ENCODE results near the gene SDCCAG8.
A peak's percentile ranks its signal among the peaks of the same experiment; 100 is the strongest.
"Not testable (repeated sequence)": the region's sequence is repeated elsewhere in the genome, so short reads cannot be mapped to it uniquely, and the experiment has no call there.

SDCCAG8 gene

DNA sequence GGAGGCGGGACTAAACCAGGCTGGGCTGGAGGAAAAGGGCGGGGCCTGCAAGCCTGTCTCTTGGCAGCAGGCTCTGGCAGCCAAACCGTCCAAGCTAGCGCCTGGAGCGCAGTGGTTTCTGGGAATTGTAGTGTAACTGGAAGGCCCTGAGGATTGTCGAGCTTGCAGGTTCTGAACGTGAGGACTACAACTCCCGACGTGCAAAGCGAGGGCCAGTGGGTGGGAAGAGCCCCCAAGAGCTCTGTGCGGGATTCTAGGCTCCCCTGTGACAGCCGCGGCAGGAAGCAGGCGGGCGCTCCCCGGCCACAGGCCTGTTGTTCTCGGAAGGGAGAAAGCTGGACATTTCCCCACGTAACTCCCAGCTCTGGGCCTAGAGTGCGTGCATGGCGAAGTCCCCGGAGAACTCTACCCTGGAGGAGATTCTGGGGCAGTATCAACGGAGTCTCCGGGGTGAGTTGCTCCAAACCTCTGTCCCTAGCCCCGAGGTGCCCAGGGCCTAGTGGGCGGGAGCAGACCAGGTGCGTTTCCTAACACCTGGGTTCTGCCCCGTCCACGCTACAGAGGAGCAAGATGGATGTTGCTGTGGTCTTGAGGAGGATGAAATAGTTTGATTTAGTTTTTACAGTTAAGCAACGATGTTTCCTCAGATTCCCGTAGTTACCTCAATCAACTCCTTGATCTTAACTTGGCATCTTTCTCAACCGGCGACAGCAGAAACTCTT lies at the start of gene SDCCAG8:
Gene SDCCAG8, plus strand, starts transcription at position 251 of the 722 bp plus-strand sequence. Its CDS starts 133 bp downstream, at position 384.
- peak; percentile 100 for DNase-seq (ENCODE audit: low read depth)

DNA sequence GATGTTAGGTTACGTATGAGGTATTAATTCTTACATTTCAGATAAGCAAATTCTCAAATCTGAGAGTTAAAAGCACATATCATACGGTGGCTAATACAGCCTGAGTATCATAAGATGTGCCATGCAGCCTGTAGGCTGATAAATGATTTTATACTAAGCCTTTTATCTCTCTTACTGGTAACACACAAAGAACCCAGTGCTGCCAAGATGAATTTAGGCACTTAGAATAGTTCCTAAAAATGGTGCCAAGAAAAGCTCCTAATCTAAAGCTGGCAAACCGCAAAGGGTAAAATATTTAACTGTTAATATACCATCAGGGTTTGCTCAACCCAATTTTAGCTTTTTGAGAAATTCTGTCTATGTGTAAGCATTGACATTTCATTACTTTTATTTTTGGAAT lies 43.9 kb upstream of the SDCCAG8 start:
- DNase-seq (ENCODE audit: low read depth): not testable (repeated sequence)

DNA sequence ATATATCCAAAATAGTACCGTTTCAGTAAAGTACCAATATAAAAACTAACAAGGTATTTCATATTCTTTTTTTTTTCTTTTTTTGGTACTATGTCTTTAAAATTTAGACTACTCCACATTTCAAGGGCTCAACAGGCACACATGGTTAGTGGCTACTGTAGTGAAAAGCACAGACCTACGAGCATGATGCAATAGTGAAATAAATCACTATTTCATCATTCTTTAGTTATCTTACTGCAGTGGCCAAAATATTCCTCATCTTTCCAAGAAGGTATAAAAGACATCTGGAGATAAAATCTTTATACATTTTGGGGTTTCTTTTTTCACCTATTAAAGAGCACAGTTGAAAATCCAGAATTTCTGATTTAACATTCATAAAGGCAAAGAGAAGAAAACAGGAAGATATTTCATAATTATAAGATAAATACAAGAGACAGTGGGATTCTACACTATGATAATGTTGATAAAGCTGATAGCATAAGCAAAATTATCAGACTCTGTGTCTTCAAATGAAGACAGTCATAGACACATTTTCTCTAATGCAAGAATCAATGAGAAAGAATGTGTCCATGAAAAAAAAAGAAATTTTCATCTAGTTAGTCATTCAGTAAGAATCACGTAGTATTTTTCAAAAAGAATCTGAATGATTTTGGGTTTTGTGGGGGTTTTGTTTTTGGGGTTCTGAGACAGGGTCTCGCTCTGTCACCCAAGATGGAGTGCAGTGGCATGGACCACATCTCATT lies 42.6 kb upstream of the SDCCAG8 start:
- DNase-seq (ENCODE audit: low read depth): no peak

DNA sequence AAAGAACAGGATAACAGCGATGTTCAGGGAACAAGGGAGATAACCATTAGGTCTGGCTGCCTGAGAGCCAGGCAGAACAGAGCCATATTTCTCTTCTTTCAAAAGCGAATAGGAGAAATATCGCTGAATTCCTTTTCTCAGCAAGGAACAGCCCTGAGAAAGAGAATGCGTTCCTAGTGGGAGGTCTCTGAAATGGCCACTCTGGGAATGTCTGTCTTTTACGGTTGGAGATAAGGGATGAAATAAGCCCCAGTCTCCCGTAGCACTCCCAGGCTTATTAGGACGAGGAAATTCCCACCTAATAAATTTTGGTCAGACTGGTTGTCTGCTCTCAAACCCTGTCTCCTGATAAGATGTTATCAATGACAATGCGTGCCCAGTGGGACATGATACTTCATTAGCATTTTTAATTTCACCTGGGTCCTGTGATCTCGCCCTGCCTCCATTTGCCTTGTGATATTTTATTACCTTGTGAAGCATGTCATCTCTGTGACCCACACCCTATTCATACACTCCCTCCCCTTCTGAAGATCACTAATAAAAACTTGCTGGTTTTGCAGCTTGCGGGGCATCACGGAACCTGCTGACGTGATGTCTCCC lies 40.5 kb upstream of the SDCCAG8 start:
- not testable (repeated sequence) for DNase-seq (ENCODE audit: low read depth)

DNA sequence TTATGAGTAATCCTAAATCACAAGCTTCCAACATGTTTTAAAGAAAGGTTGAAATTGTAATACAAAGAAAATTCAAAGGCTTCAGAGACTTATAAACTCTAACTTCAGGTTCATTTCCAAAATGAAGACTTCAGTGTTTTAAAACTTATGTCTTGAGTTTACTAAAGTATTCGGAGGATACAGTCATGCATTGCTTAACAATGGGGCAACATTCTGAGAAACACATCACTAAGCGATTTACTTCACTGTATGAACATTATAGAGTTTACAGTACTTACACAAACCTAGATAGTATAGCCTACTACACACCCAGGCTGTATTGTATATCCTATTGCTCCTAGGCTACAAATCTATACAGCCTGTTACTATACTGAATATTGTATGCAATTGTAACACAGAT lies 39.1 kb upstream of the SDCCAG8 start:
- no peak for DNase-seq (ENCODE audit: low read depth)

DNA sequence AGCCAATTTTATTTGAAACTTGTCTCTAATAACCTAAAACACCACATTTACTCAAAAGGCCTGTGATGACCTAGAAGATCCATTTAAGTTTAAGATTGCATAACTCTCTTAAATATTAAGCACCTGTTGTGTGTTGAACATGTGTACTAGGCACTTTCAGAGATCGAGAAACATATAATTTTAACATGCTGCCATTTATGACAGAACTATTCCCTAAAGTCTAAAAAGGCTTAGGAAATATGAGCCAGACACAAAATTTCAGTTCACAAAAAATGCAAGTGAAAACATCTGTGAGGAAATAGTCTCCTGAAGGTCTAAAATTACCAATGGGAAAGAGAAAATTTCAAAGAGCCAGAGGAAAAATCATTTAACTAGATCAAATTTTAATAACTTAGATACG lies 38.5 kb upstream of the SDCCAG8 start:
- DNase-seq (ENCODE audit: low read depth): no peak

DNA sequence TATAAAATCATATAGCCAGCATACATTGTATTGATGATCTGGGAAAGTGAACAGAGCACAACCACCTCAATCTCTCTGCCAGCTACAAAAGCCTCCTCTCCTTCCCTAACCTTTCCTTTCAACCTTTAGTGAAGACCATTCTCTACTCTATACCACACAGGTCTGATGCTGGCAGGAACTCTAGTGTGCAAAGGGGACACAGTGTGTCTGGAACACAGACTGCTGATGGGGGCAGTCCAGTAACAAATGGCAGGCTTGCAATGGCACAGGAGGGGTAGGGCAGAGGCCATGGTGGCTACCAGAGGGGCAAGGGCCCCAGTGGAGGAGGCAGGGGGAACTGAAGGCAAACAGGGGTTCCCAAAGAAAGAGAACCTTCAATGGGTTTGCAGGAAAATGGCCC lies 37.8 kb upstream of the SDCCAG8 start:
- no peak for DNase-seq (ENCODE audit: low read depth)

DNA sequence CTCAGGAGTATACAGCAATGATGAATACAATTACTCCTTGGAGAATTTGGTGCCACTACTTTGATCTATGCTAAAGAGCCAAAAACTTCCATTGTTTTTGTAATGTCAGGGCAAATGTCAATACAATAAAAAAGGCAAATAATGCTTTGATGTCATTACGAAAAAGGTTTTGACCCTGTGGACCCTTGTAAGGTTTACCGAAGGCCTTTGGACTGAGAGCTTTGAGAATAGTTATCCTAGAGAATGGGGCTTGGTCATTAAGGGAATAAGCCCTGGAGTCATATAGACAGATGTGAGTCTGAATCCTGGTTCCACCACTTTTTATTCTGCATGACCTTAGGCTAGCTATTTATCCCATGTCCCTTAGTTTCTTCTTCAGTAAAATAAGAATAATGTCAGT lies 28.2 kb upstream of the SDCCAG8 start:
- no peak for DNase-seq (ENCODE audit: low read depth)

DNA sequence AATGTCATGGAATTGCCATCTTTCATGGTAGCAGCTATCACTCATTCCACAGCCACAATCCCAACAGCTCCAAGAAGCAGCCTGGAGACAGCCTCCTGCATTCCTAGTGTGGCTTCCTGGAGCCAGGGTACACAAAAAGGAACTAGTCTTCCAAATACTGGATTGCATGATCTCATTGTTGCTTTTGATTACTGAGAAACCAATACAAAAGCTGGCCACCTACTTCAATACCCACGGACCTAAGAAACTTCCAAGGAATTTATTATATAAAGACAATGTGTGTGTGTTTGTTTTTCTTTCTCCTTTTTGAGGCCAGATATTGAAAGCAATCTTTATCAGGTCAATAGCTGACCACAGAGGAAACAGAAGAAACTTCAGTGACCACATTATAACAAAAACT lies 26.3 kb upstream of the SDCCAG8 start:
- DNase-seq (ENCODE audit: low read depth): no peak

DNA sequence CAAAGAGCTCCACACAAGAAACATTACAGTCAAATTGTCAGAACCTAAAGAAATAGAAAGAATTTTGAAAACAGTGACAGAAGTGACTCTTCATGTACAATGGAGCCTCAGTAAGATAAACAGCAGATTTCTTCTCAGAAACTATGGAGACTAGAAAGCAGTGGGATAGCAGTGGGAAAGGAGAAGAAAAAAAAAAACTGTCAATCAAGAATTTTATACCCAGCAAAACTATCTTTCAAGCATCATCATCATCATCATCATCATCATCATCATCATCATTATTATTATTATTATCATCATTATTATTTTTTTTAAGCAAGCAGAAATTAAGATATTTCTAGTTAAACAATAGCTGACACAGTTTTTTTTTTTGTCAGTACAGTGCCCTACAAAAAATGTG lies 24.9 kb upstream of the SDCCAG8 start:
- DNase-seq (ENCODE audit: low read depth): peak; percentile 18

DNA sequence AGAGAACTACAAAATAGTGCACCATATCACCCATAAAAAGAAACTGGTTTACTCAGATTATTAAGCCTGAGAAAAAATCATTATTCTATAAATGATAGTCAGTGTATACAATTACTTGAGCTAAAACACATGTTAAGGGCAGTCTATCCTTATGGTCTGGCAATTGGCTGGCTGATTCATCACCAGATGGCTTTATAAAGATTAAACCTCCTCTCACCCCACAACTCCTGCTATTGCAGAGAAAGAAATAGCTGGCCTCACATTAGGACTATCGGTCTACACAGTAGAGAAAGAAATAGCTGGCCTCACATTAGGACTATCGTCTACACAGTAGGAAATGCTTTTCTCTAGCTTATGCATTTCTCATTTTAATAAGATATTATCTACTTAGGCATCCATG lies 21.9 kb upstream of the SDCCAG8 start:
- DNase-seq (ENCODE audit: low read depth): no peak

DNA sequence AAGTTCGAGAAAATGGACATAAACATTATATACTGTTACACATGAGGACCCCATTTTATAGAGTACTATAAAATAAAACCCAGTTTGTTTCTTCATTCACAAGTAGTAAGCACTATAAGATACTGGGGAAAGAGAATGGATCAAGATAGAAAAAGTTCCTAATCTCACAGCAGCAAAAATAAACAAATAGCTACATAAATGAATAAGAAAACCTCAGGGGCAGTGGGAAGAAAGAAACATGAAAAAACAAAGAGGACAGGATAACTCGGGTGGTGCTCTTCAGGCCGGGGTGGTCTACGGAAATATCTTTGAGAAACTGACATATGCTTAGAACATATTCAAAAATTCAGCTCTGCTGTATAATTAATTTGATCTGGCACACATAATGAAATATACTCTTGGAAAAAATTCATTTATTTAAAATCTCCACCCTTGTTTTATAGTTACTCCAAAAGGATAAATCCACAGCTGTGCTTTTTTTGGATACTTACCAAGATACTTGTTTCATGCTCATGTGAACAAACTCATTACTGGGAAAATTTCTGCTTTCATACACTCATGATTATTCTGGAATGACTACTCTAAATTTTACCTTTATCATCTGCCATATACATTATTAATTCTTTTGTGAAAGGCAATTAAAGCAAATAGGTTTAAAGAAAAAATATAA lies 20.7 kb upstream of the SDCCAG8 start:
- no peak for DNase-seq (ENCODE audit: low read depth)

DNA sequence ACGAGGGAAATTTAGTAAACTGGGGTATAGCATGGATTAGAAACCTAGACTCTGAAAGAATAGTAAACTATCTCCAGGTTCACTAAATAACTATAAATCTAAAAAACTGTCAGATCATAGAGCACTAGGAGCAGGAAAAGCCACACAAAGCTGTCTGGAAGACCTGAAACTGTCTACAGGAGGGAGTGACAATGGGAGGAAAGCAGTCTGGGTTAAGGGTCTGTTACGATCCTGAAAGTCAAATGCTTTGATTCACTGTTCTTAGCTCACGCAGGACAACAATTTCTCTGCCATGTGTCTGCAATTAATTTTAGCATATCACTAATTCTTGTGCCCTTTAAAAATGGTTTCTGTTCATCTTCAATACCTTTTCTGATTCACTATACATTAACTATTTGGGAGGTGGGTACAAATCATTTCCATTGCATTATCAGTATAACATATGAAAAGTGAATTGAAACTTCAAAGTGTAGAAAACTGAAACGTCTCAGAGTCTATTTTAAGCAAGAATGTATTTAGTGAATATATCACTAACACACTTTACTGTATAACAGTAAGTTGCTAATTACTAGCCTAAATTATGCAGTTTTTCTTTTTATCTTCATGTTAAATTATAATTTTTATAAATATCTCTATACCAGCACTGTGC lies 19.1 kb upstream of the SDCCAG8 start:
- no peak for DNase-seq (ENCODE audit: low read depth)

DNA sequence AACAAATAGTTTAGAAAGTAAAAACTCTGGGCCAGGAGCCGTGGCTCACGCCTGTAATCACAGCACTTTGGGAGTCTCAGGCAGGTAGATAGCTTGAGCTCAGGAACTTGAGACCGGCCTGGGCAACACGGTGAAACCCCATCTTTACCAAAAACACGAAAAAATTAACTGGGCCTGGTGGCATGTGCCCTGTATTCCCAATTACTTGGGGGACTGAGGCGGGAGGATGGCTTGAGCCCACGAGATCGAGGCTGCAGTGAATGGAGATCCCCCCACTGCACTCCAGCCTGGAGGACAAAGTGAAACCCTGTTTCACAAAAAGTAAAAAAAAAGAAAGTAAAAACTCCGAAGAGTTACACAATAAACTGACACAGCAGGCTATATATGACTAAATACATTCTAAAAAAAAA lies 11.4 kb upstream of the SDCCAG8 start:
- DNase-seq (ENCODE audit: low read depth): no peak

DNA sequence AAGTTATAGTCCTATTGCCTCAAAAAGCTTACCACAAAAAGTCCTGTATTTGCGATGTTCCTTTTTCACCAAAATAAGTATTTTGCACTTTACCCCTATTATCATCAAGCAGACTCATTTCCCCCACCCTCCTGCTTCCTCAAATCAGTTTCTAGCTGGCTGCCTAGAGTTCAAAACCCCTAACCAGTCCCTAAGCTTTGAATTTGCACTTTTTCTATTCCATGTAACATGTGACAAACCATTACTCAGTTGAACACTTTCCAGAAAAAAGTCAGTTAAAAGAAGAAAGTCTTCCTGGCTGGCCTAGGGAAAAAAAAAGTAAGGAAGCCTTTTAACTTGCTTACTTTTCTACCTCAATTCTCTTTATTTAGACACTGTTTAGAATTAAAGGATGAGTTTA lies 8.9 kb upstream of the SDCCAG8 start:
- DNase-seq (ENCODE audit: low read depth): no peak

DNA sequence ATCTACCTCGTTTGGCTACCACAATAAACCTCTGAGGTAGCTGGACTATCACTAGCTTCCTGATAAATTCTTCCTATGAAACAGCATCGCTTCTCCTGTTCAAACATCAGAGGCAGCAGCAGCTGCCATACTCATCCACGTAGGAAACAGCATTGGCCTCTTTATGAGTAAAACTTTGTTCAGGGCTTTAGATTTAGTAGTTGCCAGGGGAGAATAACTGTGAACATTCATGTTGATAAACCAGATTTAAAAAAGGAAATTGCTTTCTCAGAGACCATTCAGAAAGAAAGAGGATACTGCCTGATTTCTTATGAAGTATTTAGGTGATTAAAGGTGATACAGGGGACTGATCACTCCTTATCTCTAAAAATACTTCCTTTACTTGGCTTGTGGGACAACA lies 7.9 kb upstream of the SDCCAG8 start:
- no peak for DNase-seq (ENCODE audit: low read depth)

DNA sequence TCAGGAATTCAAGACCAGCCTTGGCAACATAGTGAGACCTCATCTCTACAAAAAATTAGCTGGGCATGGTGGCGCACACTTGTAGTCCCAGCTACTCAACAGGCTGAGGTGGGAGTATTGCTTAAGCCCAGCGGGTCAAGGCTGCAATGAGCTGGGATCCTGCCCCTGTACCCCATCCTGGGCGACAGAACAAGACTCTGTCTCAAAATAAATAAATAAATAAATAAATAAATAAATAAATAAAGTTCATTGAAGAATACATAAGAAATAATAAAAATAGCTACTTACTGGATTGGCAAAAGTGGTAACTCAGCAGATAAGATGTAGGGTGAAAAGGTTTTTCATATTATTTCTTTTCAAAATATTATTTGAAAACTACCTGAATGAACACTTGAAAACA lies 6.6 kb upstream of the SDCCAG8 start:
- no peak for DNase-seq (ENCODE audit: low read depth)

DNA sequence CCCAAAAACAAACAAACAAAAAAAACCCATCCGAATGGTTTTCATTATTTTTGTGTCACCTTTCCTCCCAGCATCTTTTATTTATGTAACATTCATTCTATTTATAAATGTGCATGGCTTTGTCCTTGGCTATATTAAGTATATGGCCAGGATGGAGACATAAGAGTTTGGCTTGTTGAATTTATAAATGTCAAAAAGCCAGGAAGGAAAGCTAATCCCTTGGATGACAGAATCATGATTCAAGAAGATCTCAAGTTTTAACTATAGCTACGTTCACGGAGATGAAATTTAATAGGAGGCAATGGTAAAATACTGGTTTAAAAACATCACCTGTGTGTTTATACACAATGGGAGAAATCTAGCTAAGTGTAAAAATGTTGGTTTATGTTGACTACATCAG lies 5.7 kb upstream of the SDCCAG8 start:
- DNase-seq (ENCODE audit: low read depth): no peak

DNA sequence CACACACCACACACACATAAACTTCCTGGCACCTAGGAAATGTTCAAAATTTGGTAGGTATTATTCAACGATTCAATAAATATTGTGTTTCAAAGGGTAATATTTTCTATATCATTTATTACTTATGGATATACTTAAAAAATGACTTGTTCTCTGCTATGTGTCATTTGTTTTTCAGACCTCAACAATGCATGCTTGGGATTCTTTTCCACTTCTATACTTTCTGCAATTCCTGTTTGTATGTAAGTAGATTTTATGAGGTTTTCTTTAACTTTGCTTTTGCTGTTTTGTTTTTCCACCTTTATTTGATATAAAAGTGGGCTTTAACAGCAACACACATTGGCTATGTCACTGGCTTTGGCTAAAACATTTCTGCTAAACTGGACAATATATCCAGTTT lies 4.3 kb upstream of the SDCCAG8 start:
- DNase-seq (ENCODE audit: low read depth): no peak

DNA sequence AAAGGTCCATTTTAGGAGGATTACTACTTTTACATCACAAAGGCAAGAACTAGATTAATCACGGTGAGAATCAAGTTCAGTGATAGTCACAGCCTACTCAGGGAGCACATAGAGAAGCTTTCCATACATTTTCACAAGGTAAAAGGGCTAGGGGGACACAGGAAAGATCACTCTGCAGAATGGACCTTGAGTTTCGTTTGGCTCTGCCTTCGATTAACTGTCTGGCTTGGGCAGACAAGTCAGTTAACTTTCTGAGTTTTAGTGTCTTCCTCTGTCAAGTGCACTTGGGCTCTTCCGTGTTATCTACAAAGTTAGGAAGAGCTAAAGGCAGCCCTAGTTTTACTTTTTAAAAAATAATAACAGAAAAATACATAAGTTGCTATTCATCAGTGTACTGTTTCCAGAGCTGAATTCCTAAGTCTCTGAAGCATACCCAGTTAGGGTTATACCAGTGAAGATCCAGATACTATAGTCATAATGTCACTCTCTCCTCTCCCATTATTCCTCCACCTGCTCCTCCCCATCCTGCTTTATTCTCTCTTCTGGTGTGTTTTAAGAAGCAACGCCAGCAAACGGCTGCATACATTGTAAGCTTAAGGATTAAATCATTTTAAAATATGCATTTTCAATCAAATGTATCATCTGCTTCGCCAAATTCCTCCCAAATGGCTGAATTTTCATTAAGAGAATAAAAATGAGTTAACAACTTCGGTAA lies 2.5 kb upstream of the SDCCAG8 start:
- no peak for DNase-seq (ENCODE audit: low read depth)

DNA sequence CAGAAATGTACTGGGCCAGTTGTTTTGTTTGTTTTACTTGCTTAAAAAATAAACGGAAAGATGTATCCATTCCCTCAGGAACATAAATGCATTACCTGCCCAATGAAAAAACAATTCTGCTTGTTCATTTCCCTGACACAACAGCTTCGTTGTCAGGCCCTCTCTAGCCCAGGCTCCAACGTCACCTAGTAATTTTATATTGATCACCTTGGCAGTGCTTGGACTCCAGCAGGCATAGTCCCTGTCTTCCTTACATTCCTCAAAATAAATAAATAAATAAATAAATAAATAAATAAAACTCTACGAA lies 2.0 kb upstream of the SDCCAG8 start:
- no peak for DNase-seq (ENCODE audit: low read depth)

All from CMK (cell line).